DND-41 (cell line): ENCODE results near the gene HOXA5.

Experiments used
- CTCF ChIP-seq: IDR thresholded peaks from 2 replicates; pipeline ENCODE4 v1.5.1; 2012; ENCODE audit warnings: borderline replicate concordance, low read length, moderate library complexity, mild to moderate bottlenecking; ENCODE audit not compliant: poor library complexity, severe bottlenecking; ENCODE audit errors: extremely low read depth
- EZH2 ChIP-seq: IDR thresholded peaks from 3 replicates; pipeline ENCODE4 v1.6.1; 2012; ENCODE audit warnings: borderline replicate concordance, low read depth, mild to moderate bottlenecking, moderate library complexity, low read length, inconsistent platforms; ENCODE audit not compliant: severe bottlenecking

- TF ChIP-seq CTCF (no peak), EZH2 (no peak)
Measured at GRCh38 chr7:27189295-27189996, 46.0 kb upstream of the HOXA5 start.
